Measurements from ENCODE around the gene TK1.

The TK1 gene

DNA sequence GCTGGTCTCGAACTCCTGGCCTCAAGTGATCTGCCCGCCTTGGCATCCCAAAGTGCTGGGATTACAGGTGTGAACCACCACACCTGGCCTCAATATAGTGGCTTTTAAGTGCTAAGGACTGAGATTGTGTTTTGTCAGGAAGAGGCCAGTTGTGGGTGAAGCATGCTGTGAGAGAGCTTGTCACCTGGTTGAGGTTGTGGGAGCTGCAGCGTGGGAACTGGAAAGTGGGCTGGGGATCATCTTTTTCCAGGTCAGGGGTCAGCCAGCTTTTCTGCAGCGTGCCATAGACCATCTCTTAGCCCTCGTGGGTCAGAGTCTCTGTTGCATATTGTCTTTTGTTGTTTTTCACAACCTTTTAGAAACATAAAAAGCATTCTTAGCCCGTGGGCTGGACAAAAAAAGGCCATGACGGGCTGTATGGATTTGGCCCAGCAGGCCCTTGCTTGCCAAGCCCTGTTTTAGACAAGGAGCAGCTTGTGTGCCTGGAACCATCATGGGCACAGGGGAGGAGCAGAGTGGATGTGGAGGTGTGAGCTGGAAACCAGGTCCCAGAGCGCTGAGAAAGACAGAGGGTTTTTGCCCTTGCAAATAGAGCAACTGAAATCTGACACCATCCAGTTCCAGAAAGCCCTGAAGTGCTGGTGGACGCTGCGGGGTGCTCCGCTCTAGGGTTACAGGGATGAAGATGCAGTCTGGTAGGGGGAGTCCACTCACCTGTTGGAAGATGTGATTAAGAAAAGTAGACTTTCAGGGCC lies 32.7 kb upstream of the TK1 start:
- DNase-seq (ENCODE audit: low read depth, low spot score) = peak; percentile 71

DNA sequence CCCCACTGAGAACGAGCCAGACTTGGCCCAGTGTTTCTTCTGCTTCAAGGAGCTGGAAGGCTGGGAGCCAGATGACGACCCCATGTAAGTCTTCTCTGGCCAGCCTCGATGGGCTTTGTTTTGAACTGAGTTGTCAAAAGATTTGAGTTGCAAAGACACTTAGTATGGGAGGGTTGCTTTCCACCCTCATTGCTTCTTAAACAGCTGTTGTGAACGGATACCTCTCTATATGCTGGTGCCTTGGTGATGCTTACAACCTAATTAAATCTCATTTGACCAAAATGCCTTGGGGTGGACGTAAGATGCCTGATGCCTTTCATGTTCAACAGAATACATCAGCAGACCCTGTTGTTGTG lies 27.8 kb upstream of the TK1 start:
- DNase-seq (ENCODE audit: low read depth, low spot score) = no peak

DNA sequence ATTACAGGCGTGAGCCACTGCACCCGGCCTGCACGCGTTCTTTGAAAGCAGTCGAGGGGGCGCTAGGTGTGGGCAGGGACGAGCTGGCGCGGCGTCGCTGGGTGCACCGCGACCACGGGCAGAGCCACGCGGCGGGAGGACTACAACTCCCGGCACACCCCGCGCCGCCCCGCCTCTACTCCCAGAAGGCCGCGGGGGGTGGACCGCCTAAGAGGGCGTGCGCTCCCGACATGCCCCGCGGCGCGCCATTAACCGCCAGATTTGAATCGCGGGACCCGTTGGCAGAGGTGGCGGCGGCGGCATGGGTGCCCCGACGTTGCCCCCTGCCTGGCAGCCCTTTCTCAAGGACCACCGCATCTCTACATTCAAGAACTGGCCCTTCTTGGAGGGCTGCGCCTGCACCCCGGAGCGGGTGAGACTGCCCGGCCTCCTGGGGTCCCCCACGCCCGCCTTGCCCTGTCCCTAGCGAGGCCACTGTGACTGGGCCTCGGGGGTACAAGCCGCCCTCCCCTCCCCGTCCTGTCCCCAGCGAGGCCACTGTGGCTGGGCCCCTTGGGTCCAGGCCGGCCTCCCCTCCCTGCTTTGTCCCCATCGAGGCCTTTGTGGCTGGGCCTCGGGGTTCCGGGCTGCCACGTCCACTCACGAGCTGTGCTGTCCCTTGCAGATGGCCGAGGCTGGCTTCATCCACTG lies 27.3 kb upstream of the TK1 start, which contains the start of gene BIRC5:
Gene BIRC5, plus strand, starts transcription at position 238 of the 690 bp plus-strand sequence. Its CDS starts 64 bp downstream, at position 302.
- DNase-seq (ENCODE audit: low read depth, low spot score) = peak; percentile 35

DNA sequence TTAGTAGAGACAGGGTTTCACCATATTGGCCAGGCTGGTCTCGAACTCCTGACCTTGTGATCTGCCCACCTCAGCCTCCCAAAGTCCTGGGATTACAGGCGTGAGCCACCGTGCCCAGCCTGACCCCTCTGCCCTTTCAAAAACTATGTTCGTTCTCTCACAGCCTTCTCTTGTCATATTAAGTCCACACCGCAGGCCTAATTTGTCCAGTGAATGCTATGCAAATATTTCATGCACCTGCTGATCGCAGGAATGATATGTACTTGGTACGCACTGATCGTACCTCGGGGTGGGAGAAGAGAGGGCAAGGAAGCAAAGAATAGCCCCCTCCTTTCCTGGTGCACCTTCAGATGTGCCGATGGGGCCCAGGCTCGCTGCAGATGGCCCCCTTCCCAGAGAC lies 24.2 kb upstream of the TK1 start:
- DNase-seq (ENCODE audit: low read depth, low spot score) = no peak

DNA sequence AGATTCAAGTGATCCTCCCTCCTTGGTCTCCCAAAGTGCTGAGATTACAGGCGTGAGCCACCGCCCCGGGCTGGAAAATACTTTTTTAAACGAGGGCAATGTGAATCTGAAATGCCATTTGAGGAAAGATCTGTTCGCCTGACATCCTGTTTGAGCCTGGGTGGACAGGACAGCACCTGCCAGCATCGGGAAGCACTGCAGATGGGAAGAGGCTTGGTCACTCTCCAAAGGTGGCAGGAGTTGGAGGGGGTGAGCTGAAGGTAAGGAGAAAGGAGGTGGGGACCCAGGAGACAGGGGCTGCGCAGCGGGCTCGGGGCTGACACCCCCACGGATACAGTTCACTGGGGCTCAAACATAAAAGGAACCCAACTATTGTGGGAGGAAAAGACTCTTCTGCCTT lies 23.3 kb upstream of the TK1 start:
- DNase-seq (ENCODE audit: low read depth, low spot score) = no peak

DNA sequence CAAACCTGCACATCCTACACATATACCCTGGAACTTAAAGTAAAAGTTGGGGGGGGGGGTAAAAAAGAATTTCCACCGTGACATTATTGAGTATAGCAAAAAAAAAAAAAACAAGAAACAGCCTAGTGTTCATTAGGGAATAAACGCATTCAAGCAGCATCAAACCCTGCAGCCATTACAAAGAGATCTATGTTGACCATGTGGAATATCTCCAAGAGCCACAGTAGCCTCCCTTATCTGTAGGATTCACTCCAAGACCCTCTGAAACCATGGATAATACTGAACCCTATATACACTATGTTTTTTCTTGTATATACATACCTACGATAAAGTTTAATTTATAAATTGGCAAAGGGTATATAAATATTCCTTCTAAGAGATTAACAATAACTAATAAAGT lies 21.6 kb upstream of the TK1 start:
- DNase-seq (ENCODE audit: low read depth, low spot score) = no peak

DNA sequence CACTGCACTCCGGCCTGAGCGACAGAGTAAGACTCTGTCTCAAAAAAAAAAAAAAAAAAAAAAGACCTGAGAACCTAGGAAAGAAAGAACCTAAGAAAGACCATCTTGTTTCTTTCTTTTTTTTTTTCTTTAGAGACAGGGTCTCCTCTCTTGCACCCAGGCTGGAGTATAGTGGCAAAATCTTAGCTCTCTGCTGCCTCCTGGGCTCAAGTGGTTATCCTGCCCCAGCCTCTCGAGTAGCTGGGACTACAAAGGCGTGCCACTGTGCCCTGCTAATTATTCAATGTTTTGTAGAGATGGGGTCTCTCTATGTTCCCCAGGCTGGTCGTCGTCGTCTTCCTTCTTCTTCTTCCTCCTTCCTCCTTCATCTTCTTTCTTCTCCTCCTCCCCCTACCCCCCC lies 19.4 kb upstream of the TK1 start:
- no peak for DNase-seq (ENCODE audit: low read depth, low spot score)

DNA sequence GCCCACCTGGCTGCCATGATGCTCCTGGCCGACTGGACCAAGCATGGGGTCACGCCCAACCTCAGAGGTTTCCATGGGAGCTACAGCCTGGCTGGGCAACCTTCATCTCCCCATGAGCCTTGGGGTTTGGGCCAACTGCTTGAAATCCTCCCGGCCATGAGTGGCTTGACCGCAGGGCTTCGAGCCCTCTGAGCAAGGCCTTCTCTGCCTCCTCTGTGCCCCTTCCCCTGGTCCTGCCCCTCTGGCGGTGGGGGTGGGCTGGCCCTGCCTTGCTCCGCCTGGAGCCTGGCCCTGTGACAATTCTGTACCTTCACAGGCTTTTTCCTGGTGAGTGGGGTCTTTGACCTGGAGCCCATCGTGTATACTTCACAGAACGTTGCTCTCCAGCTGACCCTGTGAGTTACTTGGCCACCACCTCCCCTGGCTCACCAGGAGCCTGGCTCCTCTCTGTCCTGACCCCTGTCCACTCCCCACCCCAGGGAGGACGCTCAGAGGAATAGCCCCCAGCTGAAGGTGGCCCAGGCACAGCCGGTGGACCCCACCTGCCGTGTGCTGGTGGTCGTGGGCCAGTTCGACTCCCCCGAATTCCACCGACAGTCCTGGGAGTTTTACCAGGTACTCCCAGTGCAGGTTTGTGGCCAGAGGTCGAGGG lies 18.4 kb upstream of the TK1 start:
- no peak for DNase-seq (ENCODE audit: low read depth, low spot score)

DNA sequence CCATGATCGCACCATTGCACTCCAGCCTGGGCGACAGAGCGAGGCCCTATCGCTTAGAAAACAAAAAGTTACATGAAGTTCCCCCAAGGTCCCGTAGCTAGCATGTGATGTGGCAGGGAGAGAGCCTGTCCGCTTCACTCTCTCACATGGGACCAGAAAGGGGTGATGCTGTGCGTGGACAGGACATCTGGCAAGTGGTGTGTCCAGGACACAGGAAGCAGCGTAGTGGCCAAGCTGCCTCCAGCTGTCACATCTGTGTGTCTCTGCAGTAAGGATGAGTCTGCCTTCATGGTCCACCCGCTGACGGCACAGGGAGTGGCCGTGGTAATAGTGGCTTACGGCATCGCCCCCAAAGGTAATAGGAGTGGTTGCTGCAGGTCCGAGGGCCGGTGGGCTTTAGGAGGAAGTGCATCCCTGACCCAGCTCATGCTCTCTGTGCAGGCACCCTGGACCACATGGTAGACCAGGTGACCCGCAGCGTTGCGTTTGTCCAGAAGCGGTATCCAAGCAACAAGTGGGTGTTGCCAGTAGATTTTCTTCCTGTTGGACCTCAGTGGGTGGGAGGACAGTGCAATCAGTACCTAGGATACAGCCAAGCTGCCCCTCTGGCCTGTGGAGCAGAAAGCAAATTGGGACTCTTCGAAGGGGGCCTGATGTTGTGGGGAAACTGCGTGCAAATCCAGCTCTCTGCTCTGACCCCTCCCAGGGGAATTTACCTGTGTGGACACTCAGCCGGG lies 17.7 kb upstream of the TK1 start:
- DNase-seq (ENCODE audit: low read depth, low spot score) = no peak

DNA sequence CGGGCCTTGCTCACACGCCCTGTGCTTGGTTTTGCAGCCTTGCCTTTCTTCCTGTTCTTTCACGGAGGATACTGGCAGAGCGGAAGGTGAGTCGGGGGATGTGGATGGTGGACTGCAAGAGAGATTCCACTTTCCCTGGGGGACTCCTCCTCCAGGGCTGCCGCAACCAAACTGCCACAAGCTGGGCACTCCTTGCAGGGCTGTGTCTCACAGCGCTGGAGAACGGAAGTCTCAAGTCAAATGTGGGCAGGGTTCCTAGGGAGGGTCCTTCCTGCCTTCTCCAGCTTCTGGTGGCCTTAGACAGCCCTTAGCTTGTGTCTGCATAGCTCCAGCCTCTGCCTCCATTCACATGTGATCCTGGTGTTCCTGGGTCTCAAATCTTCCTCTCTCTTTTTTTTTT lies 15.8 kb upstream of the TK1 start:
- no peak for DNase-seq (ENCODE audit: low read depth, low spot score)

DNA sequence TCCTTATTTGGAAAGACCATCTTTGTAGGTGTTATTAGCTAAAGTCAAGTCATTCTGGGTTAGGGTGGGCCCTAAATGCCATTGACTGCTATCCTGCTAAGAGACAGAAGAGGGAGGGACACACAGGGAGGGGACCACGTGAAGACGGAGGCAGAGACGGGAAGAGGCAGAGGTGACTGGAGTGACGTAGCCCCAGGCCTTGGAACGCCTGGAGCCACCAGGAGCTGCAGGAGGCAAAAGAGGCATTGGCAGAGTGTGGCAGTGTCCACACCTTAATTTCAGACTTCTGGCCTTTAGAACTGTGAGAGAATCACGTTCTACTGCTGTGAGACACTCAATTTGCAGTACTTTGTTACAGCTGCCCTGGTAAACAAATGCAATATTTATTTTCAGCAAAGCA lies 13.6 kb upstream of the TK1 start:
- no peak for DNase-seq (ENCODE audit: low read depth, low spot score)

DNA sequence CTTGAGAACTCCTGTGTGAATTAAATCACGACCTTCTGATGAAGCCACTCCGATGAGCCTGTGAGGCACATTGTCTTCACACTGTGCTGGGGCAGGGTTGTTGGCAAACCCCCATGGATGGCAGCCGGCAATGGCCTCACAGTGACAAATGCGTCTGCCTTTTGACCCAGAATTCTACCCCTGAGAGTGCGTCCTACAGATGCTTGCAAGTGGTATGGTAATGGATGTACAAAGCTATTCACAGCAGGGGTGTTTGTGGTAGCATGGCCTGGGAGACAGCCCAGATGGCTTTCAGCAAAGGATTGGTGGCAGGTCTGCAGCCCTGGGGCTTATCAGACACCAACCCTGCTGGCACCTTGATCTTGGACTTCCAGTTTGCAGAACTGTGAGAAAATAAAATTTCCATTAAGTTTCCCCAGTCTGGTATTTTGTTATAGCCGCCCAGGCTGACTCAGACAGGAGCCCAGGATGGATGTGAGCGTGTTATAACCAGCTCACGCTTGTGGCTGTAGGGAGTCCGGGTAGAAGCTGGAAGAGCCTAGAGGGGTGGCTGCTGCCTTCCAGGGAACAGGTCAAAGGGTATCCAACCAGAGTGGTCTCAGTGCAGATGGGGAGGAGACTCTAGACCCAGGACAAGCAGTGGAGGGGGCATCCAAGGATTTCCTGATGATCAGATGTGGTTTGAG lies 10.4 kb upstream of the TK1 start:
- DNase-seq (ENCODE audit: low read depth, low spot score) = no peak

DNA sequence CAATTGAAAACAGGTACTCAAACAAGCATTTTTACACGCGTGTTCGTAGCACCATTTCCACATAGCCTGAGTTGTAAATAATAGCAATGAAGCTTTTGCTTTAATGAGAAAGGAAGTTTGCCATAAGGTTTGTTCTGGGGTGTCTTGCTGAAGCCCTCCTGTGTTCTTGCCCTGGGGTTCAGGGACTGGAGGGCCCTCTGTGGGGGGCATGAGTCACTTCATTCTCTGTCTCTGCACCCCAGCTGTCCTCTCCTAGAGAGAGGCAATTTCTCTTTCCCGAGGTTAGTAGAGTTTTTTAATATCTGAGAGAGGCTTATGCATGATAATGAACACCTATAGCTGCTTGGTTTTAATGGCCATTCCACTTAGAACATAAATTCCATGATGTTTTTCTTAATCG lies 9.9 kb upstream of the TK1 start:
- DNase-seq (ENCODE audit: low read depth, low spot score) = no peak

DNA sequence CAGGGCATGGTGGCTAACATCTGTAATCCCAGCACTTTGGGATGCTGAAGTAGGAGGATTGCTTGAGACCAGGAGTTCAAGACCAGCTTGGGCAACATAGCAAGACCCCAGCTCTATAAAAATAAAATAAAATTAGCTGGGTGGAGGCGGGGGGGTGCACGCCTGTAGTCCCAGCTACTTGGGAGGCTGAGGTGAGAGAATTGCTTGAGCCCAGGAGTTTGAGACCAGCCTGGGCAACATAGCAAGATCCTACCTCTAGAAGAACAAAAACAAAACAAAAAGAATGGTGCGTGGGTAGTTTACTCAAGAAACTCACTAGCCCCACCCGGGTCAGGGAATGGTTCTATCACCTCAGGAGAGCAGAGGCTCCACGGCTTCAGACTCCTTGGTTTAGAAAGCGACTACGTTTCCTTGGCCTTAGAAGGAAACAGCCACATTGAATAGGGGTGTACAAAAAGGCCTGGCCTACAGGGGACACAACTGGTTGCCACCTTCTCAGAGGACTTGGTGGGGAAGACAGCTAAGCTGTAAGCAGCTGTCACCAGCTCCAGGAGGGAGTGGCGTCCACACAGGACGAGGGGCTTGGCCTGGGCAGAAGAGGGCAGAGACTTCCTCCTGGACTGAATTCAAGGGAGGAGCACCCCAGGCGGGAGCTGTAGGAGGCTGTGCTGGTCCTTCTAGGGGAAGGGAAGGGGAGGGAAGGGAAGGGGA lies 716 bp downstream of the TK1 start:
- DNase-seq (ENCODE audit: low read depth, low spot score) = no peak

DNA sequence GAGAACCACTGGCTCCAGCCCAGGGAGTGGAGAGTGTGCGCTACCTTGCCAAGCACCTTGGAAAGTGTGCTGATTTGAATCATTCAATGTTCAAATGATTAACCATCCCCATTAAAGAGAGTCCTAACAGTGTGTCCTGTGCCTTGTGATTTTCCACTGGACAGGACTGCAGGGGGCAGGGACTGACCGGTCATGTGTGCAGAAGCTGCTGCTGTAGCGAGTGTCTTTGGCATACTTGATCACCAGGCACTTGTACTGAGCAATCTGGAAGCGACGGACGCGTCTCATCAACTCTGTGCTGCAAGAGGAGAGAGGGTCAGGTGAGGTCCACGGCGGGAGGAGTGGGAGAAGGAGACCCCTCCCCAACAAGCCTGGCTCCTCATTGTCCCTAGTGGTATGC lies 2.0 kb downstream of the TK1 start:
- DNase-seq (ENCODE audit: low read depth, low spot score) = no peak

DNA sequence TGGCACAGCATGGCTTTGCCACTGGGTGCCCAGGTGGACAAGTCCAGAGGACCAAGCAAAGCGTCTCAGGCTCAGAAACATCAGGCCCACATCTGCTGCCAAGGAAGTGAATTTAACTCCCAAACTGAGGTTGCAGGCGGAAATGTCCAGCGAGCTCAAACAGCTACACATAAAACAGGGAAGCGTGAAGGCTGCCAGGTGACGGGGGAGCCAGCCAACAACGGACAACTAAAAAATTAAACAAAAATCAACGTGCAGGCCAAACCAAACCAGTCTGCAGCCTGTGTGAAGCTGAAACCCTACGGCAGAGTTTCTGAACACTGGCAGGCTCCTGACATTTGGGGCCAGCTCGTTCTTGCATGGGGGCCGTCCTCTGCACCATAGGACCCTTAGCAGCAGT lies 2.5 kb downstream of the TK1 start:
- DNase-seq (ENCODE audit: low read depth, low spot score) = no peak

DNA sequence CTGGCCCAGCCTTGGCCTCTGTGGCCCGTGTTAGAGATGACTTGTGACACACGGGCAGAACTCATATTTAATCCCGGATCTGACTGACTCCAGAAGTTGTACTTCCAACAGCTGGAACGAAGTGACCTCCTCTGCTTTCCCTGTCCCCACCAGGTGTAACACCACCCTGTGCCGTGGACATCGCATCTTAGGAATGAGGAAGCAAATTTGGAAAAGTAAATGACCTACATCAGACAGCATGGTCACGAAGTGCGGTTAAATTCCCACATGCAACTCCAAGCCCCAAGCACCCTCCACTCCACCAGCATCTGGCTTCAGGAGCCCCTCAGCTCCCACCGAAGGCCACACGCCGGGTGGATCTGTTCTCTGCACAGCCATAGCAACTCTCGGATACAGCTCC lies 2.9 kb downstream of the TK1 start:
- no peak for DNase-seq (ENCODE audit: low read depth, low spot score)

DNA sequence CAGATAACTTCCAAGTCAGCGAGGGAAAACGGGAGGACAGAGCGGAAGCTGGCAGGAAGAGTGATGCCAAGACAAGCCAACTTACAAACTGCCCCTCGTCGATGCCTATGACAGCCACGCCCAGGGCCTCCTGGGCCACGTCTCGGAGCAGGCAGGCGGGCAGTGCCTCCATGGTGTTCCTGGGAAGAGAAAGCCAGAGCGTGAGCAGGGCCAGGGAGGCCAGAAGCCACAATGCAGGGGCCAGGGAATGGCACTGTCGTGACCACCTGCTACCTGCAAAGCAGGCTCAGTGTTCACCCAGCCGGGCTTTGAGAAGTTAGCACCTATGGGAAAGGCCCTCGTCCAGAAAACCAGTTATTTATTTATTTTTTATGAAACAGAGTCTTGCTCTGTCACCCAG lies 4.3 kb downstream of the TK1 start:
- no peak for DNase-seq (ENCODE audit: low read depth, low spot score)

DNA sequence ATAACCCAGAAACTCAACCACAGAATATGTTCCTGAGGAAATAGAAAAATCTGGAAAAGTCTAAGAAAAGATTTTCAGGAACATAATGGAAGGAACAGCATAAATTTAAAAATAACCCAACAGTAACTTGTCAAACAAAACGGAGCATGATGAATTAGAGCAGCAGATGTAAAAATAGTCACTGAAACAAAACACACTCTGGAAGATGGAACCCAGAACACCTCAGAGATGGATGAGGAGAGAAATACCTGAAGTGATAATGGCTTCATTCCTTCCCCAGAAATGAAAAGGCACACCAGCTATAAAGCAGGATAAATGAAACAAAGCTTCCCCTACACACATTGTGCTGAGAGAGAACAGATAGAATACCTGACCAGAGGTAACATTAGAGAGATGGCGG lies 6.3 kb downstream of the TK1 start:
- DNase-seq (ENCODE audit: low read depth, low spot score) = no peak

DNA sequence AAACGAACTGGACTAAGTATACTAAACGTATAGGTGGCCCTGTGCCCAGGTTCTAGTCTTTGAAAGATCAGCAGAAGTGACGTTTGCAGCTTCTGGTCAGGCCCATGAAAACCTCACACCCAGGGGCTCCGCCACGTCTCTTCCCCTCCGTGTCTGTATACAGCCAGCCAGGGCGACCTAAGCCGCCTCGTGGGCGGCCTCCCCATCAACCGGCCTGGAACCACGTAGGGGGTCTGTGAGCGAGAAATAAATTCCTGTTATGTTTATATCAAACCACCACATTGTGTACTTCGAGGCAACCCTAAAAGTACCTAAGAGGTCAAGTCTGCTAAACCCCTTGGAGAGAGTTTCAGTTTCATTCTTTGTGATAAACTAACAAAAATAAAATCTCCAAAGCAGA lies 6.8 kb downstream of the TK1 start:
- DNase-seq (ENCODE audit: low read depth, low spot score) = no peak

DNA sequence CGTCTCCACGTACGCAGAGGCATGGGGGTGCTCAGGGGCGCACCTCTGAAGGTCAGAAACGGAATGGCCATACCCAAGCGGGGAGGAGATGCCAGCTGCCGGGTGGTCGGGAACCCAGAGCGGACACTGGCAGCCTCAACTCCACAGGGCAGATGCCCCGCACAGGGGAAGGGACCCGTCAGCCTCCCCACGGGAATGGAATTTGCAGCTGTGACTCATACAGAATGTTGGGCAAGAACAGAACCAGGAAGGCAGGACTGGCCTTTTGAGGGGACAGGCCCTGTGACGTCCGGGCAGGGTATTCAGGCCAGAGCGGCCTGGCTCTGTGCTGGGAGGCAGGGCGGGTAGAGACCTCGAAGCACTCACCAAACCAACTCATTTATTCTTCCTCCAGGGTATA lies 7.5 kb downstream of the TK1 start:
- DNase-seq (ENCODE audit: low read depth, low spot score) = no peak
